H9 (cell line): ENCODE measurements around the gene TTC23L. TPM values are rescaled to one million over a fixed set of nuclear protein-coding genes. Genes with fewer than 3 reads are reported as not detected.

Experiments used
- DNase-seq: peaks from one replicate; pipeline ENCODE4 v3.0.0-alpha.2; 2017
- H2AFZ ChIP-seq: one replicate; pipeline ENCODE4 v1.6.1; 2013; ENCODE audit warnings: mild to moderate bottlenecking, low read length, control low read depth, moderate library complexity
- H2AK5ac ChIP-seq: 2 replicates; pipeline ENCODE4 v1.6.1; 2013; ENCODE audit warnings: low read length, control low read depth, mixed read lengths; ENCODE audit not compliant: insufficient read length
- H2BK120ac ChIP-seq: one replicate; pipeline ENCODE4 v1.6.1; 2013; ENCODE audit warnings: low read depth, mild to moderate bottlenecking, low read length, control low read depth, inconsistent platforms; ENCODE audit not compliant: poor library complexity, severe bottlenecking
- H2BK12ac ChIP-seq: 2 replicates; pipeline ENCODE4 v1.6.1; 2013; ENCODE audit warnings: low read length, control low read depth, mixed read lengths, low read depth; ENCODE audit not compliant: insufficient read length
- H2BK15ac ChIP-seq: 2 replicates; pipeline ENCODE4 v1.6.1; 2013; ENCODE audit warnings: low read depth, low read length, control low read depth
- H2BK20ac ChIP-seq: one replicate; pipeline ENCODE4 v1.6.1; 2013; ENCODE audit warnings: low read depth, mild to moderate bottlenecking, low read length, control low read depth, inconsistent platforms; ENCODE audit not compliant: poor library complexity, severe bottlenecking
- H2BK5ac ChIP-seq: 2 replicates; pipeline ENCODE4 v1.6.1; 2013; ENCODE audit warnings: low read length, control low read depth, mixed read lengths; ENCODE audit not compliant: insufficient read length
- H3K14ac ChIP-seq: 2 replicates; pipeline ENCODE4 v1.6.1; 2013; ENCODE audit warnings: low read length, control low read depth; ENCODE audit not compliant: insufficient read depth
- H3K18ac ChIP-seq: 2 replicates; pipeline ENCODE4 v1.6.1; 2013; ENCODE audit warnings: low read depth, mild to moderate bottlenecking, mixed read lengths, low read length, control low read depth; ENCODE audit not compliant: insufficient read length
- H3K23ac ChIP-seq: 2 replicates; pipeline ENCODE4 v1.6.1; 2013; ENCODE audit warnings: low read length, control low read depth, mixed read lengths, low read depth; ENCODE audit not compliant: insufficient read length
- H3K23me2 ChIP-seq: 2 replicates; pipeline ENCODE4 v1.6.1; 2013; ENCODE audit warnings: low read depth, mild to moderate bottlenecking, mixed read lengths, low read length, control low read depth; ENCODE audit not compliant: insufficient read length, poor library complexity, severe bottlenecking
- H3K27ac ChIP-seq: 2 replicates; pipeline ENCODE4 v1.5.1; 2013; ENCODE audit warnings: low read length, control low read depth, mixed read lengths, low read depth; ENCODE audit not compliant: insufficient read length
- H3K27me3 ChIP-seq: 2 replicates; pipeline ENCODE4 v1.6.1; 2013; ENCODE audit warnings: low read length, control low read depth, inconsistent platforms; ENCODE audit not compliant: insufficient read depth
- H3K4ac ChIP-seq: 2 replicates; pipeline ENCODE4 v1.6.1; 2013; ENCODE audit warnings: low read depth, mild to moderate bottlenecking, control low read depth, inconsistent platforms, low read length, moderate library complexity
- H3K4me1 ChIP-seq: 2 replicates; pipeline ENCODE4 v1.6.1; 2013; ENCODE audit warnings: low read length, control low read depth, inconsistent platforms; ENCODE audit not compliant: insufficient read depth
- H3K4me2 ChIP-seq: 2 replicates; pipeline ENCODE4 v1.6.1; 2013; ENCODE audit warnings: low read length, control low read depth, mixed read lengths; ENCODE audit not compliant: insufficient read length, insufficient read depth
- H3K56ac ChIP-seq: 2 replicates; pipeline ENCODE4 v1.6.1; 2013; ENCODE audit warnings: low read depth, mild to moderate bottlenecking, mixed read lengths, low read length, control low read depth; ENCODE audit not compliant: insufficient read length
- H3K79me1 ChIP-seq: 2 replicates; pipeline ENCODE4 v1.6.1; 2013; ENCODE audit warnings: low read depth, mild to moderate bottlenecking, moderate library complexity, low read length, control low read depth, inconsistent platforms; ENCODE audit not compliant: insufficient read depth, poor library complexity, severe bottlenecking
- H3K79me2 ChIP-seq: 2 replicates; pipeline ENCODE4 v1.6.1; 2013; ENCODE audit warnings: low read length, control low read depth, inconsistent platforms; ENCODE audit not compliant: insufficient read depth
- H3K9ac ChIP-seq: 2 replicates; pipeline ENCODE4 v1.6.1; 2013; ENCODE audit warnings: low read length, control low read depth, mixed read lengths; ENCODE audit not compliant: insufficient read length; ENCODE audit errors: extremely low read depth
- H3K9me3 ChIP-seq: one replicate; pipeline ENCODE4 v1.6.1; 2013; ENCODE audit warnings: low read depth, low read length, inconsistent platforms; ENCODE audit not compliant: control insufficient read depth
- H3T11ph ChIP-seq: one replicate; pipeline ENCODE4 v1.6.1; 2013; ENCODE audit warnings: mild to moderate bottlenecking, low read length, control low read depth, inconsistent platforms
- H4K20me1 ChIP-seq: one replicate; pipeline ENCODE4 v1.6.1; 2013; ENCODE audit not compliant: control insufficient read depth, insufficient read length, insufficient read depth
- H4K5ac ChIP-seq: 2 replicates; pipeline ENCODE4 v1.6.1; 2013; ENCODE audit warnings: low read depth, mild to moderate bottlenecking, mixed read lengths, low read length, control low read depth; ENCODE audit not compliant: insufficient read length
- H4K8ac ChIP-seq: replicated peaks from 2 replicates; pipeline ENCODE4 v1.6.1; 2013; ENCODE audit warnings: low read length, control low read depth, mixed read lengths, low read depth; ENCODE audit not compliant: insufficient read length
- H4K91ac ChIP-seq: 2 replicates; pipeline ENCODE4 v1.6.1; 2013; ENCODE audit warnings: low read depth, mild to moderate bottlenecking, moderate library complexity, mixed read lengths, low read length, control low read depth; ENCODE audit not compliant: insufficient read length
- H3K27ac Mint-ChIP-seq, 3 experiments: 2 replicates in 2 of 3; 3 replicates in 1 of 3; pipeline ENCODE4 v1.8.0; 2020 to 2021; ENCODE audit warnings: mixed read lengths in 3 of 3, mild to moderate bottlenecking in 1 of 3, moderate library complexity in 1 of 3
- H3K27me3 Mint-ChIP-seq: 2 replicates; pipeline ENCODE4 v1.8.0; 2021; ENCODE audit warnings: low read depth, mild to moderate bottlenecking, moderate library complexity, mixed read lengths
- H3K36me3 Mint-ChIP-seq, 3 experiments: 2 replicates in 2 of 3; 3 replicates in 1 of 3; pipeline ENCODE4 v1.8.0; 2020 to 2021; ENCODE audit warnings: low read depth in 3 of 3, mixed read lengths in 3 of 3; ENCODE audit not compliant: insufficient read depth in 1 of 3
- H3K4me1 Mint-ChIP-seq, 2 experiments: 2 replicates each; pipeline ENCODE4 v1.8.0; 2020; ENCODE audit warnings: mixed read lengths in 2 of 2
- H3K4me3 Mint-ChIP-seq, 2 experiments: 2 replicates in 1 of 2; 3 replicates in 1 of 2; pipeline ENCODE4 v1.8.0; 2020 to 2021; ENCODE audit warnings: mild to moderate bottlenecking in 2 of 2, mixed read lengths in 2 of 2, moderate library complexity in 1 of 2
- H3K9me3 Mint-ChIP-seq, 2 experiments: 2 replicates in 1 of 2; 3 replicates in 1 of 2; pipeline ENCODE4 v1.8.0; 2020; ENCODE audit warnings: mild to moderate bottlenecking in 2 of 2, mixed read lengths in 2 of 2, moderate library complexity in 1 of 2
- CTCF ChIP-seq: fragments of 200-600 bp; sonication (generic); conservative IDR thresholded peaks from 3 replicates; pipeline ENCODE4 v1.8.0; 2021; ENCODE audit warnings: antibody characterized with exemption, mild to moderate bottlenecking
- WGBS: extraction: QIAGEN DNeasy Blood & Tissue Kit; methylation state at CpG from one replicate; pipeline ENCODE4 v1.1.7; 2013; ENCODE audit warnings: missing lambda C conversion rate, low lambda C conversion rate, mixed read lengths; ENCODE audit not compliant: insufficient read length; ENCODE audit errors: extremely low coverage; 5-methylcytosine and 5-hydroxymethylcytosine counted together
- total RNA-seq: library from RNA; stranded (reverse); gene quantifications from 2 replicates; pipeline ENCODE4 v1.2.1, GENCODE V29; 2021

Gene TTC23L
- total RNA-seq, 1 experiment from 2014 or later: 0.96 TPM

- Histone ChIP-seq H2AFZ (no peak overlapping the region), H2BK120ac (no peak overlapping the region), H3K18ac (no peak overlapping the region), H3K14ac (no peak overlapping the region), H3T11ph (no peak overlapping the region), H2BK15ac (no peak overlapping the region), H3K23me2 (no peaks in the 10 kb centered on the region), H3K4me2 (no peak overlapping the region), H4K91ac (no peak overlapping the region), H2BK20ac (no peak overlapping the region), H3K27ac (no peak overlapping the region), H3K79me1 (no peaks in the 10 kb centered on the region), H4K5ac (no peak overlapping the region), H3K4me1 (no peaks in the 10 kb centered on the region; the same call in 1 of the 2 replicates), H4K8ac (no peak overlapping the region), H3K9me3 (no peaks in the 10 kb centered on the region), H4K20me1 (no peaks in the 10 kb centered on the region), H2BK12ac (no peak overlapping the region), H3K56ac (no peak overlapping the region), H3K27me3 (no peaks in the 10 kb centered on the region), H3K23ac (no peak overlapping the region), H2BK5ac (no peak overlapping the region), H3K79me2 (no peaks in the 10 kb centered on the region), H2AK5ac (no peak overlapping the region), H3K9ac (no peak overlapping the region), H3K4ac (no peak overlapping the region)
- Mint-ChIP-seq H3K27me3 (no peaks in the 10 kb centered on the region), H3K36me3 (no peaks in the 10 kb centered on the region), H3K9me3 (no peaks in the 10 kb centered on the region), H3K4me3 (no peak overlapping the region), H3K27ac (no peak overlapping the region), H3K4me1 (peaks cover 22% of the 10 kb centered on the region in 2 experiments)
- WGBS: no CpG with 5 or more reads among the region's 1 CpG
- no peak for TF ChIP-seq CTCF
- DNase-seq: no peak
Observed at GRCh38 chr5:34868791-34869190, 29.8 kb downstream of the TTC23L start.
